GM18498 (cell line): ENCODE data around the gene CFAP206.

Experiments used
- ATAC-seq: cut with Tn5 transposase; IDR thresholded peaks from one replicate; pipeline ENCODE4 v1.9.1; 2021; ENCODE audit warnings: mild to moderate bottlenecking, moderate library complexity; ENCODE audit not compliant: unreplicated experiment

The CFAP206 gene

DNA sequence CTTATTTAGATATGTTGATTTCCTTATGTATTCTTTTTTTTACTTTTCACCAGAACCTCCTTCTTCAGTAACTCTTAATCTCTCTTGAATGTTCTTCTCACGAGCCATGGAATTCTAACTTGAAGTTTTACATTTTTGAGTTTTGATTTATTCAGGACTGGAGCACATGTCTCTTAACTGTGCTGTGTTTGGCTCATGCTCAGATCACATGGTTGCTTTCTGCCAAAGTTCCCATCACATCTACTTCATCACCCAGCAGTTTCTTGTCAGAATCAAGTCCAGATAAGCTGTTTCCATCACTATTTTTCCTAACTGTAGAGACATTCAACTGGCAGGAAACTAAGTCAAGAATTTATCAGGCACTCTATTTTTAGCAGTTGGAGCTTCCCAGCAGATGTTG is 96.7 kb downstream of the CFAP206 start:
- ATAC-seq = no peak
